ENCODE measurements around the gene GRID1. TPM values are rescaled to one million over a fixed set of nuclear protein-coding genes. Genes with fewer than 3 reads are reported as not detected.

The GRID1 gene
- total RNA-seq, 1 experiment from 2014 or later: 0.37 TPM

DNA sequence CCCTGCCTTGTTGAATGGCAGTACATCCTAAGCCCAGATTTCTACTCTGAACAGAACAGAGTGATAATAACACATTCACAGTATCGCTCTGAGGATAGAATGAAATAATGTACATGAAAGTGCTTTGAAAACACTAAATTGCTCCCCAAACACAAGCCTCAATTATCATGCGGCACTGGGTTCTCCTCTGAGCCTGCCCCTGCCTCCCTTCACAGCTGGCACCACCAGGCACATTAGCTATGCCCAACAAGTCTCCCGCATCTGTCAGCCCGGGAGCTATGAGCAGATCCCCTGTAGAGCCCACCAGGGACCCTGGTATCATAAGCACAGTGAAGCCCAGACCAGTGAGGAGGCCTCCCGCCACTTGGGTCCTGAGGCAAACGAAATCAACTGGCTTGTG, 405.5 kb downstream of the GRID1 start:
- DNase-seq (ENCODE audit: low spot score): no peak
- no peak overlapping the region for H3K27ac Mint-ChIP-seq
- peaks cover 15% of the 10 kb centered on the region for H3K36me3 Mint-ChIP-seq
- H3K4me1 Mint-ChIP-seq: no peaks in the 10 kb centered on the region
- ATAC-seq: no peak
- POLR2A ChIA-PET: no interaction called here
- TF ChIP-seq, protein P1, sequence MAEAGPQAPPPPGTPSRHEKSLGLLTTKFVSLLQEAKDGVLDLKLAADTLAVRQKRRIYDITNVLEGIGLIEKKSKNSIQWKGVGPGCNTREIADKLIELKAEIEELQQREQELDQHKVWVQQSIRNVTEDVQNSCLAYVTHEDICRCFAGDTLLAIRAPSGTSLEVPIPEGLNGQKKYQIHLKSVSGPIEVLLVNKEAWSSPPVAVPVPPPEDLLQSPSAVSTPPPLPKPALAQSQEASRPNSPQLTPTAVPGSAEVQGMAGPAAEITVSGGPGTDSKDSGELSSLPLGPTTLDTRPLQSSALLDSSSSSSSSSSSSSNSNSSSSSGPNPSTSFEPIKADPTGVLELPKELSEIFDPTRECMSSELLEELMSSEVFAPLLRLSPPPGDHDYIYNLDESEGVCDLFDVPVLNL (CRISPR knock-in tag; IDR thresholded peaks at IDR 0.05; ENCODE audit: borderline replicate concordance, low read depth): no peak
- TF ChIP-seq, protein P2, sequence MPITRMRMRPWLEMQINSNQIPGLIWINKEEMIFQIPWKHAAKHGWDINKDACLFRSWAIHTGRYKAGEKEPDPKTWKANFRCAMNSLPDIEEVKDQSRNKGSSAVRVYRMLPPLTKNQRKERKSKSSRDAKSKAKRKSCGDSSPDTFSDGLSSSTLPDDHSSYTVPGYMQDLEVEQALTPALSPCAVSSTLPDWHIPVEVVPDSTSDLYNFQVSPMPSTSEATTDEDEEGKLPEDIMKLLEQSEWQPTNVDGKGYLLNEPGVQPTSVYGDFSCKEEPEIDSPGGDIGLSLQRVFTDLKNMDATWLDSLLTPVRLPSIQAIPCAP (CRISPR knock-in tag; IDR thresholded peaks at IDR 0.05): no peak
- TF ChIP-seq, protein P3, sequence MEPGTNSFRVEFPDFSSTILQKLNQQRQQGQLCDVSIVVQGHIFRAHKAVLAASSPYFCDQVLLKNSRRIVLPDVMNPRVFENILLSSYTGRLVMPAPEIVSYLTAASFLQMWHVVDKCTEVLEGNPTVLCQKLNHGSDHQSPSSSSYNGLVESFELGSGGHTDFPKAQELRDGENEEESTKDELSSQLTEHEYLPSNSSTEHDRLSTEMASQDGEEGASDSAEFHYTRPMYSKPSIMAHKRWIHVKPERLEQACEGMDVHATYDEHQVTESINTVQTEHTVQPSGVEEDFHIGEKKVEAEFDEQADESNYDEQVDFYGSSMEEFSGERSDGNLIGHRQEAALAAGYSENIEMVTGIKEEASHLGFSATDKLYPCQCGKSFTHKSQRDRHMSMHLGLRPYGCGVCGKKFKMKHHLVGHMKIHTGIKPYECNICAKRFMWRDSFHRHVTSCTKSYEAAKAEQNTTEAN (CRISPR knock-in tag; IDR thresholded peaks at IDR 0.05): no peak
- no peak for TF ChIP-seq GTF2I (CRISPR knock-in tag; conservative IDR thresholded peaks at IDR 0.05)
- peaks cover 3% of the 10 kb centered on the region; the same call in 1 of the 2 replicates for H3K27me3 Mint-ChIP-seq (ENCODE audit: low read depth)
- H3K4me3 Mint-ChIP-seq: no peak overlapping the region
- CTCF ChIA-PET: no interaction called here
- H3K9me3 Mint-ChIP-seq: peaks cover 53% of the 10 kb centered on the region

- POLR2A ChIA-PET: no interaction called here
Measured at GRCh38 chr10:85959239-85959638, 407.4 kb downstream of the GRID1 start.

More at GRCh38 chr10:85959239-85959638, 407.4 kb downstream of the GRID1 start:
- Mint-ChIP-seq H3K9me3 (peaks cover 38% of the 10 kb centered on the region), H3K4me1 (no peaks in the 10 kb centered on the region), H3K36me3 (peaks cover 7% of the 10 kb centered on the region; the same call in 1 of the 2 replicates), H3K27me3 (ENCODE audit: low read depth) (peaks cover 3% of the 10 kb centered on the region; the same call in 1 of the 2 replicates), H3K4me3 (no peak overlapping the region), H3K27ac (no peak overlapping the region)
- TF ChIP-seq ARID4B (CRISPR knock-in tag; IDR thresholded peaks at IDR 0.05; ENCODE audit: borderline replicate concordance) (no peak), MLX (CRISPR knock-in tag; IDR thresholded peaks at IDR 0.05) (no peak), ETV6 (CRISPR knock-in tag; IDR thresholded peaks at IDR 0.05) (no peak), ZNF281 (CRISPR knock-in tag; IDR thresholded peaks at IDR 0.05) (no peak), RELA (CRISPR knock-in tag; IDR thresholded peaks at IDR 0.05; ENCODE audit: borderline replicate concordance) (no peak)
- ATAC-seq: no peak
- CTCF ChIA-PET: no interaction called here
- DNase-seq (ENCODE audit: low spot score): no peak

Measured in WTC11 (cell line).